ENCODE data around the gene SLC30A3.
A peak's percentile ranks its signal among the peaks of the same experiment; 100 is the strongest.

The SLC30A3 gene

GRCh38 chr2:27243391-27244130, 19.3 kb downstream of the SLC30A3 start:
- H3K36me3 Mint-ChIP-seq: peaks cover 32% of the 10 kb centered on the region
- CTCF ChIA-PET: interaction anchor here (1.1 kb wide), 1 partner anchor 61 kb away, joined by 3 read pairs; no protein-coding TSS in a partner anchor
- peaks cover 5% of the 10 kb centered on the region for H3K27me3 Mint-ChIP-seq
- H3K4me3 Mint-ChIP-seq: no peak overlapping the region
- peaks cover 7% of the 10 kb centered on the region for H3K4me1 Mint-ChIP-seq
- H3K9me3 Mint-ChIP-seq: no peaks in the 10 kb centered on the region
- H3K27ac Mint-ChIP-seq: no peak overlapping the region
- no peak for DNase-seq

GRCh38 chr2:27242614-27242951, 20.3 kb downstream of the SLC30A3 start:
- CTCF ChIA-PET: interaction anchor here (0.7 kb wide), 1 partner anchor 10 kb away, joined by 3 read pairs; no protein-coding TSS in a partner anchor
- peaks cover 41% of the 10 kb centered on the region for H3K36me3 Mint-ChIP-seq
- no peak for DNase-seq
- no peak overlapping the region for H3K4me3 Mint-ChIP-seq
- H3K4me1 Mint-ChIP-seq: peaks cover 7% of the 10 kb centered on the region
- peak overlapping the region; percentile 37 for H3K27ac Mint-ChIP-seq
- peaks cover 3% of the 10 kb centered on the region for H3K27me3 Mint-ChIP-seq
- no peaks in the 10 kb centered on the region for H3K9me3 Mint-ChIP-seq

- Mint-ChIP-seq H3K36me3 (peaks cover 46% of the 10 kb centered on the region), H3K27ac (no peak overlapping the region), H3K9me3 (no peaks in the 10 kb centered on the region)
These were observed 20.9 kb downstream of the SLC30A3 start for GRCh38 chr2:27241761-27242613.

GRCh38 chr2:27240406-27240805, 22.4 kb downstream of the SLC30A3 start:
- no peak for DNase-seq
- Mint-ChIP-seq H3K4me3 (no peak overlapping the region), H3K27ac (no peak overlapping the region), H3K9me3 (no peaks in the 10 kb centered on the region), H3K4me1 (peaks cover 7% of the 10 kb centered on the region), H3K36me3 (peaks cover 57% of the 10 kb centered on the region), H3K27me3 (no peaks in the 10 kb centered on the region)
- CTCF ChIA-PET: interaction anchor here (1.6 kb wide), 1 partner anchor 71 kb away, joined by 5 read pairs; no protein-coding TSS in a partner anchor

More at GRCh38 chr2:27241761-27242613, 20.9 kb downstream of the SLC30A3 start:
- no peak for DNase-seq
- no peaks in the 10 kb centered on the region for H3K27me3 Mint-ChIP-seq
- H3K4me1 Mint-ChIP-seq: peaks cover 7% of the 10 kb centered on the region
- no peak overlapping the region for H3K4me3 Mint-ChIP-seq
- CTCF ChIA-PET: interaction anchor here (0.7 to 1.6 kb wide), 2 partner anchors 9 to 72 kb away, joined by 3 to 5 read pairs; no protein-coding TSS in a partner anchor

- DNase-seq: no peak
- CTCF ChIA-PET: no interaction called here
- H3K4me3 Mint-ChIP-seq: no peak overlapping the region
- no peaks in the 10 kb centered on the region for H3K27me3 Mint-ChIP-seq
- H3K4me1 Mint-ChIP-seq: peaks cover 7% of the 10 kb centered on the region
- peaks cover 58% of the 10 kb centered on the region for H3K36me3 Mint-ChIP-seq
- H3K27ac Mint-ChIP-seq: no peak overlapping the region
- no peaks in the 10 kb centered on the region for H3K9me3 Mint-ChIP-seq
These were observed 23.9 kb downstream of the SLC30A3 start for GRCh38 chr2:27238976-27239375.

- no peak overlapping the region for H3K27ac Mint-ChIP-seq
- DNase-seq: no peak
- H3K27me3 Mint-ChIP-seq: no peaks in the 10 kb centered on the region
- H3K36me3 Mint-ChIP-seq: peaks cover 66% of the 10 kb centered on the region
- H3K9me3 Mint-ChIP-seq: no peaks in the 10 kb centered on the region
- no peak overlapping the region for H3K4me3 Mint-ChIP-seq
- H3K4me1 Mint-ChIP-seq: peaks cover 7% of the 10 kb centered on the region
- CTCF ChIA-PET: no interaction called here
These were observed 25.4 kb downstream of the SLC30A3 start for GRCh38 chr2:27237341-27237945.

- peaks cover 67% of the 10 kb centered on the region for H3K36me3 Mint-ChIP-seq
- H3K9me3 Mint-ChIP-seq: no peaks in the 10 kb centered on the region
- no peaks in the 10 kb centered on the region for H3K27me3 Mint-ChIP-seq
- H3K27ac Mint-ChIP-seq: no peak overlapping the region
- DNase-seq: no peak
- H3K4me3 Mint-ChIP-seq: no peak overlapping the region
- CTCF ChIA-PET: no interaction called here
- H3K4me1 Mint-ChIP-seq: no peaks in the 10 kb centered on the region
These were observed 26.2 kb downstream of the SLC30A3 start for GRCh38 chr2:27236626-27237025.

- H3K4me1 Mint-ChIP-seq: no peaks in the 10 kb centered on the region
- H3K27me3 Mint-ChIP-seq: no peaks in the 10 kb centered on the region
- no peak for DNase-seq
- H3K4me3 Mint-ChIP-seq: no peak overlapping the region
- H3K36me3 Mint-ChIP-seq: peaks cover 67% of the 10 kb centered on the region
- H3K9me3 Mint-ChIP-seq: no peaks in the 10 kb centered on the region
- H3K27ac Mint-ChIP-seq: no peak overlapping the region
- CTCF ChIA-PET: no interaction called here
These were observed 26.7 kb downstream of the SLC30A3 start for GRCh38 chr2:27236136-27236535.

- H3K36me3 Mint-ChIP-seq: peaks cover 57% of the 10 kb centered on the region
- CTCF ChIA-PET: interaction anchor here (0.5 to 1.4 kb wide), 3 partner anchors 9 to 69 kb away, joined by 3 read pairs; no protein-coding TSS in a partner anchor
- H3K9me3 Mint-ChIP-seq: no peaks in the 10 kb centered on the region
These were observed 29.5 kb downstream of the SLC30A3 start for GRCh38 chr2:27233341-27233740.

GRCh38 chr2:27231921-27232320, 30.9 kb downstream of the SLC30A3 start:
- Mint-ChIP-seq H3K4me3 (no peak overlapping the region), H3K4me1 (no peaks in the 10 kb centered on the region), H3K9me3 (no peaks in the 10 kb centered on the region), H3K27me3 (no peaks in the 10 kb centered on the region), H3K36me3 (peaks cover 51% of the 10 kb centered on the region), H3K27ac (no peak overlapping the region)
- CTCF ChIA-PET: interaction anchor here (0.8 to 1.4 kb wide), 2 partner anchors 71 to 271 kb away, joined by 3 read pairs; no protein-coding TSS in a partner anchor
- DNase-seq: no peak

More at GRCh38 chr2:27233341-27233740, 29.5 kb downstream of the SLC30A3 start:
- DNase-seq: no peak
- H3K4me3 Mint-ChIP-seq: no peak overlapping the region
- no peaks in the 10 kb centered on the region for H3K4me1 Mint-ChIP-seq
- no peaks in the 10 kb centered on the region for H3K27me3 Mint-ChIP-seq
- no peak overlapping the region for H3K27ac Mint-ChIP-seq

- no peaks in the 10 kb centered on the region for H3K4me1 Mint-ChIP-seq
- no peak overlapping the region for H3K4me3 Mint-ChIP-seq
- no peaks in the 10 kb centered on the region for H3K27me3 Mint-ChIP-seq
- no peaks in the 10 kb centered on the region for H3K9me3 Mint-ChIP-seq
- CTCF ChIA-PET: interaction anchor here (1.5 kb wide), 1 partner anchor 130 kb away, joined by 3 read pairs; no protein-coding TSS in a partner anchor
- H3K36me3 Mint-ChIP-seq: peaks cover 41% of the 10 kb centered on the region
- no peak overlapping the region for H3K27ac Mint-ChIP-seq
- no peak for DNase-seq
These were observed 35.3 kb downstream of the SLC30A3 start for GRCh38 chr2:27227501-27227900.

GRCh38 chr2:27225526-27225925, 37.3 kb downstream of the SLC30A3 start:
- Mint-ChIP-seq H3K9me3 (no peaks in the 10 kb centered on the region), H3K36me3 (peaks cover 44% of the 10 kb centered on the region), H3K27me3 (no peaks in the 10 kb centered on the region), H3K4me3 (no peak overlapping the region), H3K4me1 (no peaks in the 10 kb centered on the region), H3K27ac (no peak overlapping the region)
- CTCF ChIA-PET: no interaction called here
- no peak for DNase-seq

- CTCF ChIA-PET: no interaction called here
- H3K4me1 Mint-ChIP-seq: peaks cover 14% of the 10 kb centered on the region
- no peaks in the 10 kb centered on the region for H3K27me3 Mint-ChIP-seq
- H3K27ac Mint-ChIP-seq: no peak overlapping the region
- DNase-seq: no peak
- H3K4me3 Mint-ChIP-seq: no peak overlapping the region
- peaks cover 45% of the 10 kb centered on the region for H3K36me3 Mint-ChIP-seq
- no peaks in the 10 kb centered on the region for H3K9me3 Mint-ChIP-seq
These were observed 39.4 kb downstream of the SLC30A3 start for GRCh38 chr2:27223416-27223815.

GRCh38 chr2:27222407-27222806, 40.4 kb downstream of the SLC30A3 start:
- H3K4me3 Mint-ChIP-seq: no peak overlapping the region
- H3K36me3 Mint-ChIP-seq: peaks cover 42% of the 10 kb centered on the region
- H3K4me1 Mint-ChIP-seq: peaks cover 24% of the 10 kb centered on the region
- DNase-seq: no peak
- CTCF ChIA-PET: no interaction called here
- H3K9me3 Mint-ChIP-seq: no peaks in the 10 kb centered on the region
- no peak overlapping the region for H3K27ac Mint-ChIP-seq
- no peaks in the 10 kb centered on the region for H3K27me3 Mint-ChIP-seq

Data from activated naive CD4-positive, alpha-beta T cell treated with anti-CD3 and anti-CD28 coated beads, Interleukin-2, amount 10 ng/mL, durations not matched to agents 7 days and 5 days (primary cell).